ENCODE data around the gene ZC3H18.
"Not testable (repeated sequence)": the region's sequence is repeated elsewhere in the genome, so short reads cannot be mapped to it uniquely, and the experiment has no call there.

Gene ZC3H18

DNA sequence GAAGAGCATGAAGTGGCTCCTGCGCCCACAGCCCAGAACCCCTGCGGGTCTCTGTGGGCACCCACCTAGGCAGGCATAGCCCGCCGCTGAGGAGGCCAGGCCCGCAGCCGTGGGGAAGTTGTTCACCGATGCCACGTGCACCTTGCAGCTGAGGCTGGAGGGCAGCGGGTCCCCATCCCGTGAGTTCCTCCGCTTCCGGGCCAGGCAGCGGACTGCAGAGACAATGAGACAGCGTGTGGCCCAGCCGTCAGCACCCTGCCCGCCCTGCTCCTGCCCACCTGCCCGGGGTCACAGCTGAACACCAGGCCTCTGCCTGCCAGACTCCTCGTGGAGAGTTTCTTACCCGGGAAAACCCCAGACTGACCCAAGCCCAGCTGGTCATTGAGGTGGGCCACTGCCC, 87.2 kb downstream of the ZC3H18 start:
- DNase-seq, result no peak

DNA sequence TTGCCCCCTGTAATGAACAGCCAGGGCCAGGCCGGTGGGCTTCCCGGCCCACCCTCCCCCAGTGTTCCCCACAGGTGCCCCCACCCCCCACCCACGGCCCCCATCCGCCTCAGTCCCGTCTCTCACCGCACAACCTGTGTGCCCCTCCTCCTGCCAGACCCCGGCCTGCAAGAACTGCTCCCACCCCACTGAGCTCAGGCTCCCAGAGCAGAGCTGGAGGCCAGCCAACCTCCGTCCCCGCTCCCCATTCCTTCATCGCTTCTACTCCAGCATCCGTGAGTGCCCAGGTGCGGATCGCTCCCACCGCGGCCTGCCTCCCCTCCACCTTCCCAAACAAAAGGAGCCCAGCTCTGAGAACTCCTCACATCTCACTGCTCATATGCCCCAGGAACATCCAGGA, 88.5 kb downstream of the ZC3H18 start:
- no peak for DNase-seq

DNA sequence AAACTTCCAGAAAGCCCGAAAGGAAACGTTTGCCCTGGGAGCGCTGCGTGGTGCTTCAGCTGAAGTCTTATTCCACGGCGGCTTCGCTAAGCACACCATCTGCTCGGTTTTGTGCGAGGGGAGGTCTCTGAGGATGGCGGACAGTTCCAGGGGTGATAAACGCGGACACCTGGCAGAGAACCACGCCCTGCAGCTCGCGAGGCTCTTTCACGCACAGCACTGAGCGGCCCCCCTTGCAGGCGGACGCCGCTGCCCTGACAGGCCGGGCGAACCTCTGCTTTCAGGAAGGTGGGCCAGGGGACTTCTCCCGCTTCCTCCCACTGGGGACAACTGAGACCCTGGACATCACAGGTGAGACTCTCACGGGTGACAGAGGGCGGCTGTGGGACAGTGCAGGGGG, 89.0 kb downstream of the ZC3H18 start:
- DNase-seq, result no peak

DNA sequence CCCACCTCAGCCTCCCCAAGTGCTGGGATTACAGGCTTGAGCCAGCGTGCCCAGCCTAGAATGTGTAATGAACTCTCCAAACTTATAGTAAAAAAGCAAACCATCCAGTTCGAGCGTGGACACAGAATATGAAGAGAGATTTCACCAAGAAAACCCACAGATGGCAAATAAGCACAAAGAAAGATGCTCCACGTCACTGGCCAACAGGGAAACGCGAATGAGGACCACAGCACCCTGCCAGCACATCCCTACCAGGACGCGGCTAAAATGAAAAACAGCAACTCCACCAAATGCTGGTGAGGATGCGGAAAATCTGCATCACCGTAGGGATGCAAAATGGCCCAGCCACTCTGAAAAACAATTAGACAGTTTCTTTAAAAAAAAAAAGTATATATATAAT, 91.3 kb downstream of the ZC3H18 start:
- DNase-seq, result no peak

DNA sequence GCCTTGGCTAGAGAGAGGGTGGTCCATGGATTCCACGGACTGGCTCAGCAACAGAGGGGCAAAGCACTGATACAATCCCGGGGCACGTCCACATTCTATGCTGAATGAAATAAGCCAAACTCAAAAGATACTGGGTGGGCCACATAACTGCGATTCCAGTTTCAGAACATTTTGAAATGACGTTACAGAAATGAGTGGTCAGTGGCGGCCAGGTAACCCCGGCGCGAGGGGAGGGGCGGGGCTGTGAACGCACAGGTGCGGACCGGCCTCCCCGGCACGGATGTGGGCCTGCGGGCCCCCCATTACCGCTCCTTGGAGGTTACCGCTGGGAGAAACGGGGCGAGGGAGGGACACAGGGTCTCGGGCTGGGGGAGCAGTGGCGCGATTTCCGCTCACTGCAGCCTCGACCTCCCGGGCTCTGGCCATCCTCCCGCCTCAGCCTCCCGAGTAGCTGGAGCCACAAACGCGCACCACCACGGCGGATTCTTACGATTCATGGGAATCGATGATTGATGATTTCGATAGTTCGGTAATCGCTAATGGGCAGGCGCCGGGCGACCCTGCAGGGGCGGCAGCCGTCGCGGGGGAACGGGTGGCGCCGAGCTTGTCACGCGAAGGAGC, 92.1 kb downstream of the ZC3H18 start:
- no peak for DNase-seq

DNA sequence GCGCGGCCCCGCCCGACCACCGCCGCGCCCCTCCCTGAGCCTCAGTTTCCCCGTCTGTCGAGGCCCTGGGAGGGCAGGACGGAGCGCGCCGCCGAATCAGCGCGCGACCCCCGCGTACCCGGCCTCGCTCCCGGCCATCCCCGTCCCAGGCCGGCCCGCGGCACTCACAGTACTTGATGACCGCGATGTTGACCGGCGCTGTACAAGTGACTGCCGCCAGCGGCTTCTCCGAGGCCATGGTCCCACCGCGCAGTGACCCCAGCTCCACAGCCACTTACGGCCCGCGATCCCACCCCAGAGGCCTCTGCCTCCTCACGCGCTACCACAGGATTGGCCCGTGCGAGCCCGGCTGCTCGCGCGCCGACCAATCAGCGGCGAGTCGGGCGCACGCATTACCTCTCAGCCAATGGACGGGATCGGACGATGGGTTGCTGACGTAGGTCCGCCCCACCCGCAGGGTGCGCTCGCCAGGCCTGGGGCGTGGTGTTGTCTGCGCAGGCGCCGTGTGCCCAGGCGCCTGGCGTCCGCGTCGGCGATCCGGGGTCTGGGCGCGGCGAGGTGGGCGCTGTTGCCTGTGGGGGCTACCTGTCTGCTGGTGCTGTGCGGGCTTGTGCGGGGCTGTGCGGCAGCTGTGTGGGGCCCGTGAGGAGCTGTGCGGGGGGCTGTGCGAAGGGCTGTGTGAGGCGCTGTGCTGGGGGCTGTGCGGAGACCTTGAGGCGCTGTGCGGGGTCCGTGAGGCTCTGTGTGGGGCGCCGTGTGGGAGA, 92.8 kb downstream of the ZC3H18 start, which contains the start of gene MVD:
Gene MVD (minus strand): TSS at position 249 of the 764 bp plus-strand sequence. CDS start 11 bp downstream, at position 238.
- DNase-seq, result peak; percentile 87

DNA sequence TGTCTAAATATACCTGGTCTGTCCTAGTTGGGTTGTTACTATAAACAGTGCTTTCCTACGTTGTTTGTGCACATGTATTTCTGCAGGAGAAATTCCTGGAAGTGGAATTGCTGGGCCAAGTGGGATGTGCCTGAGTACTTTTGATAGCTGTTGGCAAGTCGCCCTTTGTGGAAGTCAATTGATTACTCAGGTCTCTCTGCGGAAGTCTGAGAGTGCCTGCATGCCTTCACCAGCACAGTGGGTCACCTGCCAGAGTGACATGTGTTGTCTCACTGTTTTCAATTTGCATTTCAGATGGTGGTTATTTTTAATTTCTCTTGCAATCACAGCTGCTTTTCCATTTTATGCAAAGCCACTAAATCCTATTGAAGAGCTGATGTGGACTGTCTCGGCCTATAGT, 94.9 kb downstream of the ZC3H18 start:
- DNase-seq, result no peak

DNA sequence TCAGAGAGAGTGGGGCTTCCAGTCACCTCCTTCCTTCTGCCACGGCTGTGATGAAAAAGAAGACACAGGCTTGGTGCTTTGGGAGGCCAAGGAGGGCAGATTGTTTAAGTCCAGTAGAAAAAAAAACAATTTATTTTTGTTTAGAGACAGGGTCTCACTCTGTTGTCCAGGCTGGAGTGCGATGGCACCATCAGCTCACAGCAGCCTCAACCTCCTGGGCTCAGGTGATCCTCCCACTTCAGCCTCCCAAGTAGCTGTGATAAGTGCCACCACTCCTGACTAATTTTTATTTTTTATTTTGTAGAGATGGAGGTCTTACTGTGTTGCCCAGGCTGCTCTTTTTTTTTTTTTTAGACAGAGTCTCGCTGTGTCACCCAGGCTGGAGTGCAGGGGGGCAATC, 95.4 kb downstream of the ZC3H18 start:
- DNase-seq, result no peak

DNA sequence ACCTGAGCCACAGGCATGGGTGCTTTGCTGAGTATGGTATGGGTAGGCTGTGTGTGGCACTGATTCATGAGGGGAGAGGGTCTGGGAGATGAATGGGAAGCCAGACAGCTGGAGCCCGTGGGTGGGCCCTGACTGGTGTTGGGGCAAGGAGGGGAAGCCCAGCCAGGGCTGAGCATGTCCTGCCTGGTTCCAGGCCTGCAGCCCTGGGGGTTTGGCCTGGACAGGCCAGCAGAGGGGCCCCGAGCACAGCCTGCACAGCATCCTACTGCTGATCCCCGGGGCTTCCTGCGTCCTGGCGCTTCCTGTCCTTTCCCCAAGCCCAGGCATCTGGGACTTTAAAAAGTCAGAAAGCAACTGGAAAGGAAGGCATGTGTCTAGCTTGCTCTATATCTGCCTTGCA, 97.3 kb downstream of the ZC3H18 start:
- DNase-seq, result no peak

DNA sequence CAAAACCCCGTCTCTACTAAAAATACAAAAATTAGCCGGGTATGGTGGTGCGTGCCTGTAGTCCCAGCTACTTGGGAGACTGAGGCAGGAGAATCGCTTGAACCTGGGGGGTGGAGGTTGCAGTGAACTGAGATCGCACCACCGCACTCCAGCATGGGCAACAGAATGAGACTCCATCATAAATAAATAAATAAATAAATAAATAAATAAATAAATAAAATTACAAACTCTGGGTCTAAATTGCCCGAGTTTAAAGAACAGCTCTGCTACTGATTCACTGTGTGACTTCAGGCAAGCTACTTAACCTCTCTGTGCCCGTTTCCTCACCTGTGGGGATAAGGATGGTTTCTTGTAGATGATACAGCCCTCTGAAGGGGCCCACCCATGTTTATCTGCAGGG, 99.3 kb downstream of the ZC3H18 start:
- DNase-seq, result not testable (repeated sequence)

DNA sequence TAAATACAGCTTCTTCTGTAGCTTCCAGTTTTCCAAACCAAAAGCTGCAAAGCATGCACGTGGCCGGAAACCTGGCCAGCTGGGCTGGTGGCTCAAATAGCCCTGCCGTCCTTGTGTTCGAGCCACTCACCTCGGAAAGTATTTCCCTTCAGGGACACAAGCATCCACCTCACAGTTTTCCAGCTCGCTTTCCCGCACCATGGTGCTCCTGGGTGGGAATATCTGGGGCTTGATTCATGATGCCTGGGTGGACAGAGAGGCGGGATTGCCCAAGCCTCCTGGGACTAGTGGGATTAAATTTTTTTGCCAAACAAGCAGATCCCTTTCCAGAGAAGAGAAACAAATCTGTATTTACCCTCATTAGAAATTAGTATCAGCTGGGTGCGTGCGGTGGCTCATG, 99.8 kb downstream of the ZC3H18 start:
- DNase-seq, result no peak

DNA sequence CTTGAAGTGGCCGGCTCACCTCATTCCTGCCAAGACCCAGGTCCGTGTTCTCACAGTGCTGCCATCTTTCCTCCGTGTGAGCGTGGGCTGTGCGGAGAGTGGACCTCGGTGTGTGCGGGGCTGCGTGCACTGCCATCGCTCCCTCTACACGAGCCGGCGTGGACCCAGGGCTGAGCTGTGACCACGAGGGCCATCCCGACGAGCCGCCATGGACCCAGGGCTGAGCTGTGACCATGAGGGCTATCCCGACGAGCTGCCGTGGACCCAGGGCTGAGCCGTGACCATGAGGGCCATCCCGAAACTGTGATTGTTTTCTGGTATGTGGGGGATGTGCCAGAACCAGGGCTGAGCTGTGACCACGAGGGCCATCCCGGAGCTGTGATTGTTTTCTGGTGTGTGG, 101.6 kb downstream of the ZC3H18 start:
- DNase-seq, result no peak

DNA sequence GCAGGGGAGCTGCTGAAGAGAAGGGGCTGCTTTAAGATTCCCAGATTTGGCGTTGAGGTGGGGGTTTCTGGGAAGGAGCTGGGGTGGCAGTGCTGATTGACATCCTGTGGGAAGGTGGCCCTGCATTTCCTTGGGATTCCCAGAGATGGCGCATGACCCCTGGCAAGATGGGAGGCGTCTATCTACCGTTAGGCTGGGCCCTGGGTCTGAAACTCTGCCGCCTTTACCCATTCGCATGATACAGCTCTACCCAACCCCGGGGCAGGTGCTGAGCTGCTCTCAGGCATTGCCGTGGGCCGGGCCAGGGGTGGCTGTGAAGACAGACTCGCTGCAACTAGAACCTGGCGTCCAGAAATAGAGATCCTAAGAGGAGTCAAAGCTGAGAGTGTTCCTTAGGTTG, 102.6 kb downstream of the ZC3H18 start:
- DNase-seq, result no peak

DNA sequence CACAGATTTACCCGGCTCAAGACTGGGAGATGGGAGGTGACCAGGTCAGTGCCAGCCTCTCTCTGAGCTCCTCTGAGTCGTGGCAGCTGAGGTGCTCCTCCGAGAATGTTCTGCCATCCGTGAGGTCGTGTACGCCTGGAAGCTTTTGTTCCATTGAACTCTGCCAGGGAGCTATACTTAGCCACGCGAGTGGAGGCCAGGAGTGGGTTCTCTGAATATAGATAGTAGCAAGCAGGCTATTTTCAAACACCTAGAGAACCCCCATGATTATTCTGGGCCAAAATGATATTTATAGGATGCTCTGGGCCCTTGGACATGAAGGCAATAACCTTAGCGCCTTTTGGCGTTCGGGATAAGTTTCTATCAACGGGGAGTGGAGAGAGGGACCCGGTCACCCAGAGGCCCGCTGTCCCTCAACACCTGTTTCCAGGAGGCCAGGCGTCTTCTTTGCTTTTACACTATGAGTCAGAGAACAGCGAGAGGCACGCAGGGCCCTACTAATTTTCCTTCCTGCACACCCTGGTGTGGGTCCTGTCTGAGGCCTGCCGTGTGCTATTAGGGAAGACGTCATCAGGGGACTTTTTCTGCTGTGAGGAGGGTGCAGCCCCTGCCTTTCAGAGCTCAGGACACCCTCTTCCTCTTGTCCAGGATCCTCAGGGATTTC, 103.6 kb downstream of the ZC3H18 start:
- DNase-seq, result no peak

DNA sequence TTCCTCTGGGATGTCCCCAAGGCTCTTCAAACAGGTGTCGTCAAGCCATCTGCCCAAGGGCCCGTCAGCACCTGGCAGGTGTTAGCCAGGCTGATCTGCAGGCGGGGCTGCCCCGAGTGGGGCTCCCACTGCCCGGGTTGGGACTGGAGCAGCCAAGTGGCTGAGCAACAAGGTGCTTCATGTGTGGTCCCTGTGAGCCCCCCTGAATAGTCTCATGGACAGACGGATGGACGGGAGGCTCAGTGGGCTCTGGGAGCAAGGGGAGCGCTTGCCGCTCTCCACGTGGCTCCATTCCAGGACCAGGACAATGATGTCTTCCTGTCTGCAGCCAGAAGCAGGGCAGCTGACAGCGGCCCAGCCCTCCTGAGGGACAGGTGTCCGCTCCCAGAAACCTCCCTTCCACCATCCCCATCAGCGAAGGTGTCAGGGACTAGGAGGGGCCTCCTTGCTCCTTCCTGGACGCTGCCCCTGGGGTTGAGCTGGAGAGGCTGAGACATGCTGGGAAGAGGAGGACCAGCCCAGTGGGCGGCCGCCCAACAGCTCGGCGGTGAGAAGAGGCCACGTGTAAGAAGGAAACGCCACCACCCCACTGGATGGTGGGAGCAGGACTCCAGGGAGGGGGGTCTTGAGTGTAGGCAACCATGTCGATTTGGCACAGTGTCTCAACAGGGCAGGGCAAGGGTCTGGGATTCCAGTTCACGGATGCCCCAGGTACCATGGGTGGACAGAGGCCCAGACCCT, 106.5 kb downstream of the ZC3H18 start:
- DNase-seq, result no peak

DNA sequence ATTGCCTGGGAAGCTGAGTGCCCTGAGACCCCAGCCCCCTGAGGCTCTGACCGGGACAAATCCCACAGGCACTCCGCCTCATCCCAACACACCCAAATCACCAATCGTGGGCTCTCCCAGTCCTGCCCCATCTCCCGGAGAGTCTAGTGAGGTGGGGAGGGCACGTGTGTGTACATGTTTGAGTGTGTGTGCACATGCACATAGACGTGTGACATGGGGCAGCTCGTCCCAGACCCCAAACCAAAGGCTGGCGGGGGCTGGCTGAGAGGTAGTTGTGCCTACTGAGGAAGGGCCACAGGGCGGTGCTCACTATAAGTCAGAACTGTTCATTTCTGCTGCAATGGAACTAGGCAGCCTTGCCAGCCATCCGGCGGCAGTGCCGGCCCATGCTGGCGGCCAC, 107.5 kb downstream of the ZC3H18 start:
- DNase-seq, result no peak

DNA sequence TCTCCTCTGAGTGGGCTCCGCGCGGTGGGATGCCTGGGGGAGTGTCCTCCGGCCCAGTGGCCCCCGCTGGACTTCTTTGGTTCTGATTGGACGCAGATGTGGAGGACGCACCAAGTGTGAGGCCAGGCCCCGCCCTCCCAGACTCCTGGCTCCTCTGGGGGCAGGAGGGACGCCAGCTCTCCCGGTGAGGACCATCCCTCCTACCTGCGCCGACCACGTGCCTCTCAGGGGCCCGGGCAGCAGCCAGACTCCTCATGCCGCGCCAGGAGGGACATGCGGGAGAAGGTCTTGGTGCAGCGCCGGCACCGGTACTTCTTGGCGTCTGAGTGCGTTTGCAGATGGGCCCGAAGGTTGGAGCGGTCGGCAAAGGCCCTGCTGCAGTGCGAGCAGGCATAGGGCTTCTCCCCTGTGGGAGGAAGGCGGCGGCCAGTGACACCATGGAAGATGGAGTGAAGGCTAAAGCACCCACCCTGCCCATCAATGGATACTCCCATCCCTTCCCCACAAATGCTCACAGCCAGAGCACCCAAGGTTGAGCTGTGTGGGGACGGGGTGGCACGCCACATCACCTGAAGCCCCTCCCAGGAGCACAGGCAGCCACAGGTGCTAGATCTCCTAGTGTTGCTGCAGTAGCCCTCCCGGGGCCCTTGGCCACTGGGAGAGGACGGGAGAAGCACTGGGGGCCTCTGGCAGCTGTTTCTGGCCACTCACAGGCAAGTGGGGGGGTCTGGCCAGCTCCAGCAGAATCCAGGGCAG, 108.2 kb downstream of the ZC3H18 start:
- no peak for DNase-seq

DNA sequence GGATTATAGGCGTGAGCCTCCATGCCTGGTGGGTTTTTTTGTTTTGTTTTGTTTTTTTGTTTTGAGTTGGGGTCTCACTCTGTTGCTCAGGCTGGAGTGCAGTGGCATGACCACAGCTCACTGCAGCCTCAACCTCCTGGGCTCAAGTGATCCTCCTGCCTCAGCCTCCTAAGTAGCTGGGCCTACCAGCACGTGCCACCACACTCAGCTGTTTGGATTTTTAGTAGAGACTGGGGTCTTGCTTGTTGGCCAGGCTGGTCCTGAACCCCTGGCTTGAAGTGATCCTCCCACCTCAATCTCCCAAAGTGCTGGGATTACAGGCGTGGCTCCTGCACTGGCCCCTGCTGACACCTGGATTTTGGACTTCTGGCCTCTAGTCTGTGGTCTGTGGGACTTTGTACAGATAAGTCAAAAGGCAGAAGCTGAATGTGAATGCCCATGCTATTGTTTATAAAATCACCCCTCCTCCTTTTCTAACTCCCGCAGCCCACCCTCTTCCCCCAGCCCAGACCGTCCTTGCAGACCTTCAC, 110.4 kb downstream of the ZC3H18 start:
- DNase-seq, result no peak

DNA sequence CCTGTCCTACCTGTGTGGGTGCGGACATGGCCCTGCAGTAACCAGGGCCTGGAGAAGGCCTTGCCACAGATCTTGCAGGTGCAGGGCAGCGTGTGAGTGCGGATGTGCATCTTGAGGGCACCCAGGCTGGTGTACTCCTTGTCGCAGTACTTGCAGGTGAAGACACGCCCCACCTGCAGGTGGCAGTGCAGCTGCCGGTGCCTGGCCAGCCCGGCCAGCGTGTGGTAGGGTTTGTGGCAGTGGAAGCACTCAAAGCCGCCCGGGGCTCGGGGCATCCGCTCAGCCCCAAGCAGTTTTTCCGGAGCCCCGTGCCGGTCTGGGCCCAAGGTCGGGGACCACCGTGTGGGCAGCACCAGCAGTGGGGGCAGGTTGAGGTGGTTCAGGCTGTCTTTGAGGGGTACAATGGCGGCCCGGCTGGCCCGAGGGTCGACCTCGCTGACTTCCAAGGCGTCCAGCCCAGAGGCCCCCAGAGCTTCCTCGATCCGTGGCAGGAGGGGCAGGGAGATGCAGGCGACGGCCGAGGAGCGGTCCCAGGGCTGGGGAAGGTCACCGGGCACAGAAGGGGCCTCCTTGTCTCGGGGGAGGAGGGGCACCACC, 111.0 kb downstream of the ZC3H18 start:
- no peak for DNase-seq
